Neuronal stem cell (in vitro differentiated cells): ENCODE results near the gene GRPR.

ENCODE experiments used
- DNase-seq: peaks from one replicate; pipeline ENCODE4 v3.0.0-alpha.2; 2013; ENCODE audit warnings: low spot score
- H2AFZ ChIP-seq: one replicate; pipeline ENCODE4 v1.6.1; 2013; ENCODE audit warnings: mild to moderate bottlenecking, low read length, inconsistent platforms
- H2AK5ac ChIP-seq: 2 replicates; pipeline ENCODE4 v1.6.1; 2013; ENCODE audit warnings: low read depth, mild to moderate bottlenecking, inconsistent platforms, low read length, moderate library complexity, mixed read lengths
- H2BK120ac ChIP-seq: 2 replicates; pipeline ENCODE4 v1.6.1; 2013; ENCODE audit warnings: low read depth, mild to moderate bottlenecking, inconsistent platforms, low read length, moderate library complexity, mixed read lengths
- H2BK12ac ChIP-seq: one replicate; pipeline ENCODE4 v1.6.1; 2013; ENCODE audit warnings: low read length, inconsistent platforms
- H2BK15ac ChIP-seq: 2 replicates; pipeline ENCODE4 v1.6.1; 2013; ENCODE audit warnings: mild to moderate bottlenecking, low read length, inconsistent platforms, mixed read lengths
- H2BK5ac ChIP-seq: one replicate; pipeline ENCODE4 v1.6.1; 2013; ENCODE audit warnings: inconsistent platforms, mild to moderate bottlenecking, low read length, moderate library complexity
- H3K14ac ChIP-seq: one replicate; pipeline ENCODE4 v1.6.1; 2013; ENCODE audit warnings: low read length, inconsistent platforms
- H3K18ac ChIP-seq: 2 replicates; pipeline ENCODE4 v1.6.1; 2013; ENCODE audit warnings: low read length, inconsistent platforms
- H3K23ac ChIP-seq: 2 replicates; pipeline ENCODE4 v1.6.1; 2013; ENCODE audit warnings: low read depth, mild to moderate bottlenecking, mixed read lengths, low read length, inconsistent platforms; ENCODE audit not compliant: poor library complexity
- H3K27ac ChIP-seq: replicated peaks from 3 replicates; pipeline ENCODE4 v1.5.1; 2013; ENCODE audit warnings: low read length, inconsistent platforms
- H3K27me3 ChIP-seq, 3 experiments: 2 replicates each; pipeline ENCODE4 v1.6.1; 2013; ENCODE audit warnings: low read length in 3 of 3, mild to moderate bottlenecking in 2 of 3, inconsistent platforms in 1 of 3, low read depth in 1 of 3, mixed read lengths in 1 of 3, moderate library complexity in 1 of 3; ENCODE audit not compliant: control insufficient read depth in 3 of 3, insufficient read depth in 3 of 3
- H3K36me3 ChIP-seq, 2 donors: replicated peaks in 1 of 2; 2 replicates each; pipeline ENCODE4 v1.6.1; 2013; ENCODE audit warnings: low read length in 2 of 2; ENCODE audit not compliant: control insufficient read depth in 2 of 2, insufficient read depth in 2 of 2
- H3K4ac ChIP-seq: 2 replicates; pipeline ENCODE4 v1.6.1; 2013; ENCODE audit warnings: inconsistent platforms, mild to moderate bottlenecking, low read length, moderate library complexity
- H3K4me1 ChIP-seq, 2 donors: 1 replicate in 1 of 2; 2 replicates in 1 of 2; pipeline ENCODE4 v1.6.1; 2013; ENCODE audit warnings: low read length in 2 of 2, low read depth in 1 of 2; ENCODE audit not compliant: control insufficient read depth in 2 of 2, insufficient read depth in 1 of 2
- H3K4me2 ChIP-seq: one replicate; pipeline ENCODE4 v1.6.1; 2013; ENCODE audit warnings: mild to moderate bottlenecking, low read length, inconsistent platforms; ENCODE audit not compliant: insufficient read depth, poor library complexity, severe bottlenecking
- H3K4me3 ChIP-seq, 2 donors: 2 replicates each; pipeline ENCODE4 v1.5.1; 2013; ENCODE audit warnings: low read length in 2 of 2, mild to moderate bottlenecking in 2 of 2, inconsistent platforms in 1 of 2, moderate library complexity in 1 of 2
- H3K79me1 ChIP-seq: one replicate; pipeline ENCODE4 v1.6.1; 2013; ENCODE audit warnings: low read depth, mild to moderate bottlenecking, inconsistent platforms, low read length, moderate library complexity
- H3K9ac ChIP-seq: one replicate; pipeline ENCODE4 v1.6.1; 2013; ENCODE audit warnings: mild to moderate bottlenecking, low read depth, low read length, inconsistent platforms; ENCODE audit not compliant: poor library complexity
- H3K9me3 ChIP-seq, 2 donors: replicated peaks in 1 of 2; 2 replicates each; pipeline versions ENCODE3 to v1.6.1; 2013; ENCODE audit warnings: low read length in 2 of 2, mild to moderate bottlenecking in 2 of 2, inconsistent platforms in 1 of 2, low read depth in 1 of 2, mixed read lengths in 1 of 2, moderate library complexity in 1 of 2; ENCODE audit not compliant: control insufficient read depth in 2 of 2, insufficient read depth in 1 of 2
- H4K8ac ChIP-seq: one replicate; pipeline ENCODE4 v1.6.1; 2013; ENCODE audit warnings: low read depth, mild to moderate bottlenecking, inconsistent platforms, low read length, moderate library complexity
- H4K91ac ChIP-seq: one replicate; pipeline ENCODE4 v1.6.1; 2013; ENCODE audit warnings: low read length, low read depth, mild to moderate bottlenecking, inconsistent platforms; ENCODE audit not compliant: poor library complexity
- WGBS, 2 donors: extraction: QIAGEN DNeasy Blood & Tissue Kit; methylation state at CpG; one replicate each; pipeline ENCODE4 v1.1.7; 2013; ENCODE audit warnings: missing lambda C conversion rate in 2 of 2, mixed read lengths in 1 of 2; ENCODE audit not compliant: insufficient read length in 2 of 2, insufficient replicate concordance in 1 of 2; ENCODE audit errors: extremely low coverage in 2 of 2; 5-methylcytosine and 5-hydroxymethylcytosine counted together

Gene GRPR

DNA sequence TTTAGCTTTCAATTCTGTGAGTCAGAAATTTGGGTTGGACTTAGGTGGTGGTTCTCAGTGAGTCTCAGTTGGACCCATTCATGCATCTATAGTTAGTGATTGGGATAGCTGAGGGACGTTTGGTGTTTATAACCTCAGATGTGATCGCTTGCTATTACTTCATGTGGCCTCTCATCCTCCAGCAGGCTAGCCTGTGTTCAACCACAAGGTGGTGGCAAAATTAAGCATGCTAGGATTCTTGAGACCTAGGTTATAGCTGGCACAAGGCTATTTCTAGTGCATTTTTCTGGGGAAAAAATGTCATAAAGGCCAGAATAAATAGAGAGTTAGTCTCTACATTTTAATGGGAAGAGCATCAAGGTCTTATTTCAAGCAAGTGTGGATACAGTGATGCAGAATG is 10.9 kb upstream of the GRPR start:
- H3K18ac ChIP-seq = no peak overlapping the region
- H3K36me3 ChIP-seq = no peaks in the 10 kb centered on the region
- H3K14ac ChIP-seq = no peak overlapping the region
- H3K4ac ChIP-seq = no peak overlapping the region
- no peak overlapping the region for H2BK12ac ChIP-seq
- H3K79me1 ChIP-seq = no peaks in the 10 kb centered on the region
- no peak overlapping the region for H3K27ac ChIP-seq
- no peak overlapping the region for H2AFZ ChIP-seq
- no peak overlapping the region for H2BK15ac ChIP-seq
- H4K8ac ChIP-seq = no peak overlapping the region
- no CpG with 5 or more reads among the region's 2 CpGs for WGBS, 2 donors
- H3K9me3 ChIP-seq = no peaks in the 10 kb centered on the region
- H3K4me1 ChIP-seq = no peaks in the 10 kb centered on the region
- H3K4me3 ChIP-seq = no peak overlapping the region
- H3K23ac ChIP-seq = no peak overlapping the region
- no peak for DNase-seq
- H4K91ac ChIP-seq = no peak overlapping the region
- no peak overlapping the region for H2BK5ac ChIP-seq
- H2AK5ac ChIP-seq = no peak overlapping the region
- no peak overlapping the region for H3K4me2 ChIP-seq
- H3K9ac ChIP-seq = no peak overlapping the region
- no peak overlapping the region for H2BK120ac ChIP-seq
- H3K27me3 ChIP-seq = no peaks in the 10 kb centered on the region

- no peak overlapping the region for H4K91ac ChIP-seq
- H3K4me2 ChIP-seq = no peak overlapping the region
- H3K36me3 ChIP-seq = no peaks in the 10 kb centered on the region
- H3K9ac ChIP-seq = no peak overlapping the region
- H4K8ac ChIP-seq = no peak overlapping the region
- no peak overlapping the region for H3K4ac ChIP-seq
- H2BK5ac ChIP-seq = no peak overlapping the region
- no peak overlapping the region for H3K23ac ChIP-seq
- H3K9me3 ChIP-seq = no peaks in the 10 kb centered on the region
- no peak overlapping the region for H2AK5ac ChIP-seq
- no peaks in the 10 kb centered on the region for H3K27me3 ChIP-seq
- DNase-seq = no peak
- no peaks in the 10 kb centered on the region for H3K79me1 ChIP-seq
- no peak overlapping the region for H3K4me3 ChIP-seq
- no peak overlapping the region for H2BK15ac ChIP-seq
- H2AFZ ChIP-seq = no peak overlapping the region
- H3K4me1 ChIP-seq = no peaks in the 10 kb centered on the region
- no peak overlapping the region for H2BK12ac ChIP-seq
- no peak overlapping the region for H2BK120ac ChIP-seq
- no CpG with 5 or more reads among the region's 1 CpG for WGBS, 2 donors
- H3K14ac ChIP-seq = no peak overlapping the region
- no peak overlapping the region for H3K18ac ChIP-seq
- no peak overlapping the region for H3K27ac ChIP-seq
Measured at GRCh38 chrX:16113978-16114565, 9.3 kb upstream of the GRPR start.

DNA sequence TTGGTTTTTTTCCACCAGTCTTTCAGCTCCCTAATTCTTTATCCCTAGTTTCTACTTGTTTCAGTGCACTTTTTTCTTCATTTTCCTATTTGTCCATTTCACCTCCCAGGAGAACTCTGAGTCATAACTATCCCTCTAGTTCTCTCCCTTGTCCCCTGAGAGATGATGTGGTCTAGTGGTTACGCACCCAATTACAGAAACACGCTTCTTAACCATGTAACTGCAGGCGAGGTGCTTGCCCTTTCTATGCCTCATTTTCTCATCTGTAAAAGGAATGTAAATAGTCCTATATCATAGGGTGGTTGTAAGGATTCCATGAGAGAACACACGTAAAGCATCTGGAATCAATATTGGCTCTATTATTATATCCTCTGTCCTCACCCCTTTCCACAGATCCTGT is 8.8 kb upstream of the GRPR start:
- no CpG with 5 or more reads among the region's 4 CpGs for WGBS, 2 donors
- Histone ChIP-seq H3K27me3 (no peaks in the 10 kb centered on the region), H3K36me3 (no peaks in the 10 kb centered on the region), H3K14ac (no peak overlapping the region), H4K91ac (no peak overlapping the region), H3K23ac (no peak overlapping the region), H2AFZ (no peak overlapping the region), H2BK12ac (no peak overlapping the region), H3K4ac (no peak overlapping the region), H3K9ac (no peak overlapping the region), H4K8ac (no peak overlapping the region), H3K27ac (no peak overlapping the region), H3K4me1 (no peaks in the 10 kb centered on the region), H2BK5ac (no peak overlapping the region), H3K4me2 (no peak overlapping the region), H3K18ac (no peak overlapping the region), H3K4me3 (no peak overlapping the region), H3K79me1 (no peaks in the 10 kb centered on the region), H3K9me3 (no peaks in the 10 kb centered on the region), H2BK120ac (no peak overlapping the region), H2AK5ac (no peak overlapping the region), H2BK15ac (no peak overlapping the region)
- no peak for DNase-seq

- Histone ChIP-seq H2BK5ac (no peak overlapping the region), H3K9me3 (no peaks in the 10 kb centered on the region), H4K91ac (no peak overlapping the region), H2AK5ac (no peak overlapping the region), H2BK12ac (no peak overlapping the region), H3K9ac (no peak overlapping the region), H2AFZ (no peak overlapping the region), H3K4me1 (no peaks in the 10 kb centered on the region), H3K79me1 (no peaks in the 10 kb centered on the region), H3K27ac (no peak overlapping the region), H3K4ac (no peak overlapping the region), H2BK15ac (no peak overlapping the region), H3K23ac (no peak overlapping the region), H2BK120ac (no peak overlapping the region), H3K18ac (no peak overlapping the region), H3K14ac (no peak overlapping the region), H3K36me3 (no peaks in the 10 kb centered on the region), H3K4me3 (no peak overlapping the region), H4K8ac (no peak overlapping the region), H3K27me3 (peaks cover 0 to 9% (median 0%) of the 10 kb centered on the region in 3 experiments), H3K4me2 (no peak overlapping the region)
- no peak for DNase-seq
- no CpG with 5 or more reads among the region's 5 CpGs for WGBS, 2 donors
Measured at GRCh38 chrX:16119353-16120220, 3.8 kb upstream of the GRPR start.
